HL-60 (cell line): ENCODE measurements around the gene FALEC.

ENCODE experiments used
- DNase-seq, 2 experiments: peaks; one replicate each; pipeline ENCODE4 v3.0.0-alpha.2; 2010 to 2020; ENCODE audit warnings: low read depth in 1 of 2, low spot score in 1 of 2
- H3K27ac ChIP-seq: fragments of 250-450 bp; sonication (Bioruptor Pico); replicated peaks from 2 replicates; pipeline ENCODE4 v1.5.1; 2020; ENCODE audit warnings: mild to moderate bottlenecking, moderate library complexity
- H3K27me3 ChIP-seq: fragments of 250-450 bp; sonication (Bioruptor Pico); 2 replicates; pipeline ENCODE4 v1.5.1; 2021; ENCODE audit warnings: mild to moderate bottlenecking, moderate library complexity; ENCODE audit not compliant: insufficient read depth, poor library complexity, severe bottlenecking
- H3K4me3 ChIP-seq: replicated peaks from 2 replicates; pipeline ENCODE4 v1.5.1; 2011; ENCODE audit warnings: mild to moderate bottlenecking, control low read depth, low read length; ENCODE audit not compliant: insufficient read depth
- GABPA ChIP-seq: IDR thresholded peaks from 2 replicates; pipeline ENCODE4 v1.6.1; 2012; ENCODE audit warnings: low read depth
- POLR2AphosphoS5 ChIP-seq: IDR thresholded peaks from 2 replicates; pipeline ENCODE4 v1.6.1; 2012; ENCODE audit warnings: low read depth
- SPI1 ChIP-seq: IDR thresholded peaks from 2 replicates; pipeline ENCODE4 v1.6.1; 2012; ENCODE audit warnings: low read depth, mild to moderate bottlenecking, borderline replicate concordance
- TF ChIP-seq, protein P1 (sequence below): IDR thresholded peaks from one replicate; pipeline ENCODE4 v1.5.1; 2011; ENCODE audit warnings: low read length, control low read depth, inconsistent platforms; ENCODE audit not compliant: insufficient read depth
- TF ChIP-seq, protein P2 (sequence below): IDR thresholded peaks from 2 replicates; pipeline ENCODE4 v1.6.1; 2012; ENCODE audit warnings: low read depth; ENCODE audit not compliant: insufficient replicate concordance

Gene FALEC

DNA sequence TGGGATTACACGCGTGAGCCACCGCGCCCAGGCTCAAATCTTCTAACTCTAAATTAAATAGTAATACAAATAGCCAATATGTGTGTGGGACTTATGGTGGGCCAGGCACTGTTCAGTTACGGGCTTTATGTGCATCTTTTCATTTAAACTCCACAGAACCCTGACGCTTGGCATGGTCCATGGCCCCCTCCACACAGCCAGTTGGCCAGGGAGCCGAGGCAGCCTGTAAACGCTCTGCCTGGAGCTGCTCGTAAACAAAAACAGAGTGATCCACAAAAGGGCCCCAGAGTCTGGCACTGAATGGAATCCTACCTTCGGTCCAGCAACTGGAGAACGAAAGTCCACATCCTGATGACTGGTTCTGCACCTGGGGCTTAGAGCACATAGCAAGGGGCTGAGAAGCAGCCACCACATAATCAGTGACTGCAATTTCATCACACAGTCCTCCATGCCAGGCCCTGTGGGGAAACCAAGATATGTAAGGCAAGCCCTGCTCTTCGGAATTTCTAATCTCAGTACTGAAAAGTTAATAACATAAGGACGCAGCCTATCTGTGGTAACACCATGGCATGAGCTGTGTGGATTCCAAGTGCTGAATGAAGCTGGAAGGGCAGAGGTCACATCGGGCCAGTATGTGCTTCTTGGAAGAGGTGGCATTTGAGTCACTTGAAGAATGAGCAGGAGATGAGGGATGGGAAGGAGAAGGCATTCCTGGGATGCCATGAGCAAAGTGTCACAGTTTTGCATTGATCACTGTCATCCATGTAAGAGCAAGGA is 20.1 kb downstream of the FALEC start:
- no peaks in the 10 kb centered on the region for H3K27me3 ChIP-seq
- no peak overlapping the region for H3K27ac ChIP-seq
- TF ChIP-seq, protein P1, sequence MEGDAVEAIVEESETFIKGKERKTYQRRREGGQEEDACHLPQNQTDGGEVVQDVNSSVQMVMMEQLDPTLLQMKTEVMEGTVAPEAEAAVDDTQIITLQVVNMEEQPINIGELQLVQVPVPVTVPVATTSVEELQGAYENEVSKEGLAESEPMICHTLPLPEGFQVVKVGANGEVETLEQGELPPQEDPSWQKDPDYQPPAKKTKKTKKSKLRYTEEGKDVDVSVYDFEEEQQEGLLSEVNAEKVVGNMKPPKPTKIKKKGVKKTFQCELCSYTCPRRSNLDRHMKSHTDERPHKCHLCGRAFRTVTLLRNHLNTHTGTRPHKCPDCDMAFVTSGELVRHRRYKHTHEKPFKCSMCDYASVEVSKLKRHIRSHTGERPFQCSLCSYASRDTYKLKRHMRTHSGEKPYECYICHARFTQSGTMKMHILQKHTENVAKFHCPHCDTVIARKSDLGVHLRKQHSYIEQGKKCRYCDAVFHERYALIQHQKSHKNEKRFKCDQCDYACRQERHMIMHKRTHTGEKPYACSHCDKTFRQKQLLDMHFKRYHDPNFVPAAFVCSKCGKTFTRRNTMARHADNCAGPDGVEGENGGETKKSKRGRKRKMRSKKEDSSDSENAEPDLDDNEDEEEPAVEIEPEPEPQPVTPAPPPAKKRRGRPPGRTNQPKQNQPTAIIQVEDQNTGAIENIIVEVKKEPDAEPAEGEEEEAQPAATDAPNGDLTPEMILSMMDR: no peak
- TF ChIP-seq POLR2AphosphoS5: no peak
- TF ChIP-seq SPI1: no peak
- TF ChIP-seq GABPA: no peak
- TF ChIP-seq, protein P2, sequence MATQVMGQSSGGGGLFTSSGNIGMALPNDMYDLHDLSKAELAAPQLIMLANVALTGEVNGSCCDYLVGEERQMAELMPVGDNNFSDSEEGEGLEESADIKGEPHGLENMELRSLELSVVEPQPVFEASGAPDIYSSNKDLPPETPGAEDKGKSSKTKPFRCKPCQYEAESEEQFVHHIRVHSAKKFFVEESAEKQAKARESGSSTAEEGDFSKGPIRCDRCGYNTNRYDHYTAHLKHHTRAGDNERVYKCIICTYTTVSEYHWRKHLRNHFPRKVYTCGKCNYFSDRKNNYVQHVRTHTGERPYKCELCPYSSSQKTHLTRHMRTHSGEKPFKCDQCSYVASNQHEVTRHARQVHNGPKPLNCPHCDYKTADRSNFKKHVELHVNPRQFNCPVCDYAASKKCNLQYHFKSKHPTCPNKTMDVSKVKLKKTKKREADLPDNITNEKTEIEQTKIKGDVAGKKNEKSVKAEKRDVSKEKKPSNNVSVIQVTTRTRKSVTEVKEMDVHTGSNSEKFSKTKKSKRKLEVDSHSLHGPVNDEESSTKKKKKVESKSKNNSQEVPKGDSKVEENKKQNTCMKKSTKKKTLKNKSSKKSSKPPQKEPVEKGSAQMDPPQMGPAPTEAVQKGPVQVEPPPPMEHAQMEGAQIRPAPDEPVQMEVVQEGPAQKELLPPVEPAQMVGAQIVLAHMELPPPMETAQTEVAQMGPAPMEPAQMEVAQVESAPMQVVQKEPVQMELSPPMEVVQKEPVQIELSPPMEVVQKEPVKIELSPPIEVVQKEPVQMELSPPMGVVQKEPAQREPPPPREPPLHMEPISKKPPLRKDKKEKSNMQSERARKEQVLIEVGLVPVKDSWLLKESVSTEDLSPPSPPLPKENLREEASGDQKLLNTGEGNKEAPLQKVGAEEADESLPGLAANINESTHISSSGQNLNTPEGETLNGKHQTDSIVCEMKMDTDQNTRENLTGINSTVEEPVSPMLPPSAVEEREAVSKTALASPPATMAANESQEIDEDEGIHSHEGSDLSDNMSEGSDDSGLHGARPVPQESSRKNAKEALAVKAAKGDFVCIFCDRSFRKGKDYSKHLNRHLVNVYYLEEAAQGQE: no peak
- H3K4me3 ChIP-seq: no peak overlapping the region
- DNase-seq: no peak

GRCh38 chr1:150536836-150537731 is 21.5 kb downstream of the FALEC start:
- TF ChIP-seq, protein P1: no peak
- TF ChIP-seq, protein P2: no peak
- TF ChIP-seq SPI1: no peak
- TF ChIP-seq POLR2AphosphoS5: no peak
- TF ChIP-seq GABPA: no peak
- H3K4me3 ChIP-seq: no peak overlapping the region
- H3K27ac ChIP-seq: no peak overlapping the region
- DNase-seq: no peak
- H3K27me3 ChIP-seq: no peaks in the 10 kb centered on the region

GRCh38 chr1:150537732-150538684 is 22.5 kb downstream of the FALEC start:
- Histone ChIP-seq H3K27ac (no peak overlapping the region), H3K27me3 (no peaks in the 10 kb centered on the region), H3K4me3 (no peak overlapping the region)
- no peak for TF ChIP-seq SPI1
- TF ChIP-seq, protein P1: no peak
- TF ChIP-seq, protein P2: no peak
- no peak for TF ChIP-seq POLR2AphosphoS5
- TF ChIP-seq GABPA: no peak
- DNase-seq: no peak
